Fibroblast of gingiva (primary cell): Measurements from ENCODE around the gene CDYL2.
A peak's percentile ranks its signal among the peaks of the same experiment; 100 is the strongest.
"Not testable (repeated sequence)": the region's sequence is repeated elsewhere in the genome, so short reads cannot be mapped to it uniquely, and the experiment has no call there.

Experiments
- DNase-seq: peaks from one replicate; pipeline ENCODE4 v3.0.0-alpha.2; 2011; ENCODE audit warnings: low read depth

Gene CDYL2

GRCh38 chr16:80804526-80805383, at the start of gene CDYL2:
Gene CDYL2 (minus strand): TSS chr16:80804598. CDS start chr16:80804173, 425 bp downstream.
- peak; percentile 18 for DNase-seq

- DNase-seq, result no peak
These were observed 48.0 kb upstream of the CDYL2 start for GRCh38 chr16:80852261-80852872.

- DNase-seq, result no peak
These were observed 47.4 kb upstream of the CDYL2 start for GRCh38 chr16:80851831-80852230.

- DNase-seq, result no peak
These were observed 46.4 kb upstream of the CDYL2 start for GRCh38 chr16:80850757-80851156.

GRCh38 chr16:80848862-80849261, 44.5 kb upstream of the CDYL2 start:
- DNase-seq, result no peak

- DNase-seq, result no peak
These were observed 42.3 kb upstream of the CDYL2 start for GRCh38 chr16:80846680-80847079.

GRCh38 chr16:80846275-80846674, 41.9 kb upstream of the CDYL2 start:
- DNase-seq, result no peak

GRCh38 chr16:80844395-80844794, 40.0 kb upstream of the CDYL2 start:
- no peak for DNase-seq

- no peak for DNase-seq
These were observed 36.8 kb upstream of the CDYL2 start for GRCh38 chr16:80841231-80841630.

GRCh38 chr16:80837533-80838147, 33.2 kb upstream of the CDYL2 start:
- no peak for DNase-seq

- no peak for DNase-seq
These were observed 32.4 kb upstream of the CDYL2 start for GRCh38 chr16:80836846-80837245.

- DNase-seq, result no peak
These were observed 31.8 kb upstream of the CDYL2 start for GRCh38 chr16:80836202-80836601.

GRCh38 chr16:80831039-80831438, 26.6 kb upstream of the CDYL2 start:
- no peak for DNase-seq

- no peak for DNase-seq
These were observed 24.1 kb upstream of the CDYL2 start for GRCh38 chr16:80828495-80828894.

GRCh38 chr16:80827007-80827406, 22.6 kb upstream of the CDYL2 start:
- no peak for DNase-seq

- DNase-seq, result no peak
These were observed 21.0 kb upstream of the CDYL2 start for GRCh38 chr16:80825365-80825758.

GRCh38 chr16:80824623-80825364, 20.4 kb upstream of the CDYL2 start:
- peak; percentile 52 for DNase-seq

GRCh38 chr16:80819988-80820387, 15.6 kb upstream of the CDYL2 start:
- no peak for DNase-seq

GRCh38 chr16:80816356-80816755, 12.0 kb upstream of the CDYL2 start:
- DNase-seq, result no peak

- not testable (repeated sequence) for DNase-seq
These were observed 10.9 kb upstream of the CDYL2 start for GRCh38 chr16:80815278-80815677.

GRCh38 chr16:80812593-80812992, 8.2 kb upstream of the CDYL2 start:
- no peak for DNase-seq

GRCh38 chr16:80809366-80809765, 5.0 kb upstream of the CDYL2 start:
- DNase-seq, result no peak
